ENCODE data around the gene ATXN7L1.

DNA sequence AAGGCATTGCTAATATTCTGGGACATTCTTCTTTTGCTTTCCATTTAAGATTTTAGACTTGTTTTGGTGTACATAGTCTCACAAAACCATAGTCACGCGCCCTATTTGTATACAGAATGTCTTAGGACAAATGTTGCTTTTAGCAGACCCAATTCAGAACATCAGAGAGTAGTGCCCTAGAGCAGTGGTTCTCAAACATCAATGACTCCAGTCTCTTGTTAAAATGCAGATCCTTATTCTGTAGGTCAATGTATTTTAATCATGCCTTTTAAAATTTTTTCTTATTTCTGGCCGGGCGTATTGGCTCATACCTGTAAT, 167.7 kb downstream of the ATXN7L1 start:
- no peak for TF ChIP-seq BHLHE40 (IDR thresholded peaks at IDR 0.05; ENCODE audit: borderline replicate concordance)
- no peak for TF ChIP-seq SP1 (IDR thresholded peaks at IDR 0.05)
- no peak for TF ChIP-seq FOXM1 (IDR thresholded peaks at IDR 0.05; ENCODE audit: borderline replicate concordance)
- TF ChIP-seq L3MBTL2 (conservative IDR thresholded peaks at IDR 0.05) = no peak

All from HEK293T (cell line).